Measurements from ENCODE around the gene CABP5.
A peak's percentile ranks its signal among the peaks of the same experiment; 100 is the strongest.
"Not testable (repeated sequence)": the region's sequence is repeated elsewhere in the genome, so short reads cannot be mapped to it uniquely, and the experiment has no call there.

Gene CABP5

GRCh38 chr19:48085076-48085475 is 41.2 kb upstream of the CABP5 start:
- H4K5ac ChIP-seq (ENCODE audit: low read length): no peak overlapping the region
- H3K79me2 ChIP-seq (ENCODE audit: control insufficient read depth, insufficient read depth, low read length): no peaks in the 10 kb centered on the region
- H3K18ac ChIP-seq (ENCODE audit: low read length): no peak overlapping the region
- no peaks in the 10 kb centered on the region for H3K79me1 ChIP-seq (ENCODE audit: low read length)
- WGBS (ENCODE audit: extremely low coverage, insufficient coverage, low lambda C conversion rate): no CpG with 5 or more reads among the region's 3 CpGs
- H2BK15ac ChIP-seq (replicated peaks; ENCODE audit: low read depth): no peak overlapping the region
- H4K8ac ChIP-seq (ENCODE audit: low read depth, low read length): no peak overlapping the region
- H2BK120ac ChIP-seq (ENCODE audit: low read depth, low read length): no peak overlapping the region
- no peak for DNase-seq
- no peak overlapping the region for H3K27ac ChIP-seq (ENCODE audit: low read depth, low read length)
- H3K4me2 ChIP-seq (ENCODE audit: low read length): no peak overlapping the region
- no peak overlapping the region for H3K23ac ChIP-seq (ENCODE audit: low read length)
- H3K4me1 ChIP-seq (ENCODE audit: control insufficient read depth, low read depth, low read length): no peaks in the 10 kb centered on the region
- H3K36me3 ChIP-seq (ENCODE audit: control insufficient read depth, insufficient read depth, low read length): no peaks in the 10 kb centered on the region
- no peak overlapping the region for H3K56ac ChIP-seq (ENCODE audit: low read length)
- no peak overlapping the region for H2BK5ac ChIP-seq (ENCODE audit: low read length)
- H3K9ac ChIP-seq (ENCODE audit: low read length): no peak overlapping the region
- no peak overlapping the region for H3K4me3 ChIP-seq (ENCODE audit: low read length)
- H2AK5ac ChIP-seq (ENCODE audit: low read length): no peak overlapping the region
- H3K4ac ChIP-seq (ENCODE audit: low read depth, low read length): no peak overlapping the region
- H3K27me3 ChIP-seq (ENCODE audit: insufficient read depth, low read length, poor library complexity): no peaks in the 10 kb centered on the region

DNA sequence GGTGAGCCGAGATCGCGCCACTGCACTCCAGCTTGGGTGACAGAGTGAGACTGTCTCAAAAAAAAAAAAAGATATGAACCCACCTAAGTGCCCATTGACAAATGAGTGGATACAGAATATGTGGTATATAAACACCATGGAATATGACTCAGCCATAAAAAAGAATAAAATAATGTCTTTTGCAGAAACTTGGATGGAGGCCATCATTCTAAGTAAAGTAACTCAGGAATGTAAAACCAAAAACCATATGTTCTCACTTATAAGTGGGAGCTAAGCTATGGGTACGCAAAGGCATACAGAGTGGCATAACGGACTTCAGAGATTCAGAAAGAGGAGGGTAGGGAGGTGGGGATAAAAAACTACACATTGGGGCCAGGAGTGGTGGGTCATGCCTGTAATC is 37.2 kb upstream of the CABP5 start:
- H3K79me2 ChIP-seq (ENCODE audit: control insufficient read depth, insufficient read depth, low read length): no peaks in the 10 kb centered on the region

DNA sequence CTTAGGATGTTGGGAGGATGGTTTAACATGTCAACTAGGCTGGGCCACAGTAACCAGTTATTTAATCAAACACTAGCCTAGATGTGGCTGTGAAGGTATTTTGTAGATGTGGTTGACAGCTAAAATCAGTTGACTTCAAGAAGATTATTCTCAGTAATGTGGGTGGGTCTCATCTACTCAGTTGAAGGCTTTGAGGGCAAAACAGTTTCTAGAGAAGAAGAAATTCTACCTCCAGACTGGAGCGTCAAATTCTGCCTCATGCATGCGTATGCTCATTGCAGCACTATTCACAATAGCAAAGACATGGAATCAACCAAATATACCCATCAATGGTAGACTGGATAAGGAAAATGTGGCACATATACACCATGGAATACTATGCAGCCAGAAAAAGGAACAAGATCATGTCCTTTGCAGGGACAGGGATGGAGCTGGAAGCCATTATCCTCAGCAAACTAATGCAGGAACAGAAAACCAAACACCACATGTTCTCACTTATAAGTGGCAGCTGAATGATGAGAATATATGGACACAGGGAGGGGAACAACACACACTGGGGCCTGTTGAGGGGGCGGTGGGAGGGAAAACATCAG is 26.4 kb upstream of the CABP5 start:
- H3K27ac ChIP-seq (ENCODE audit: low read depth, low read length); H3K4me3 ChIP-seq (ENCODE audit: low read length); H4K8ac ChIP-seq (ENCODE audit: low read depth, low read length); H3K56ac ChIP-seq (ENCODE audit: low read length); H2BK120ac ChIP-seq (ENCODE audit: low read depth, low read length); H3K79me2 ChIP-seq (ENCODE audit: control insufficient read depth, insufficient read depth, low read length); H3K23ac ChIP-seq (ENCODE audit: low read length); H3K4me1 ChIP-seq (ENCODE audit: control insufficient read depth, low read depth, low read length); H3K4ac ChIP-seq (ENCODE audit: low read depth, low read length); H2AK5ac ChIP-seq (ENCODE audit: low read length); H3K4me2 ChIP-seq (ENCODE audit: low read length); H2BK5ac ChIP-seq (ENCODE audit: low read length); DNase-seq; H3K9ac ChIP-seq (ENCODE audit: low read length); H3K79me1 ChIP-seq (ENCODE audit: low read length); H3K36me3 ChIP-seq (ENCODE audit: control insufficient read depth, insufficient read depth, low read length); H3K27me3 ChIP-seq (ENCODE audit: insufficient read depth, low read length, poor library complexity); H2BK15ac ChIP-seq (replicated peaks; ENCODE audit: low read depth); H3K18ac ChIP-seq (ENCODE audit: low read length); H4K5ac ChIP-seq (ENCODE audit: low read length): not testable (repeated sequence)
- WGBS (ENCODE audit: extremely low coverage, insufficient coverage, low lambda C conversion rate): no CpG with 5 or more reads among the region's 3 CpGs

More for the DNA sequence above, 37.2 kb upstream of the CABP5 start:
- no peak for DNase-seq
- H4K5ac ChIP-seq (ENCODE audit: low read length): no peak overlapping the region
- no peak overlapping the region for H3K23ac ChIP-seq (ENCODE audit: low read length)
- no peaks in the 10 kb centered on the region for H3K79me1 ChIP-seq (ENCODE audit: low read length)
- H4K8ac ChIP-seq (ENCODE audit: low read depth, low read length): no peak overlapping the region
- no peak overlapping the region for H3K4me2 ChIP-seq (ENCODE audit: low read length)
- H3K56ac ChIP-seq (ENCODE audit: low read length): no peak overlapping the region
- no peak overlapping the region for H2AK5ac ChIP-seq (ENCODE audit: low read length)
- H3K4ac ChIP-seq (ENCODE audit: low read depth, low read length): no peak overlapping the region
- H2BK120ac ChIP-seq (ENCODE audit: low read depth, low read length): no peak overlapping the region
- no peak overlapping the region for H3K27ac ChIP-seq (ENCODE audit: low read depth, low read length)
- no peaks in the 10 kb centered on the region for H3K27me3 ChIP-seq (ENCODE audit: insufficient read depth, low read length, poor library complexity)
- H3K36me3 ChIP-seq (ENCODE audit: control insufficient read depth, insufficient read depth, low read length): no peaks in the 10 kb centered on the region
- no peak overlapping the region for H3K4me3 ChIP-seq (ENCODE audit: low read length)
- no peak overlapping the region for H2BK15ac ChIP-seq (replicated peaks; ENCODE audit: low read depth)
- WGBS (ENCODE audit: extremely low coverage, insufficient coverage, low lambda C conversion rate): no CpG with 5 or more reads among the region's 5 CpGs
- no peak overlapping the region for H2BK5ac ChIP-seq (ENCODE audit: low read length)
- no peak overlapping the region for H3K9ac ChIP-seq (ENCODE audit: low read length)
- H3K18ac ChIP-seq (ENCODE audit: low read length): no peak overlapping the region
- H3K4me1 ChIP-seq (ENCODE audit: control insufficient read depth, low read depth, low read length): no peaks in the 10 kb centered on the region

GRCh38 chr19:48069435-48069834 is 25.6 kb upstream of the CABP5 start:
- Histone ChIP-seq H3K18ac (ENCODE audit: low read length) (no peak overlapping the region), H3K4me1 (ENCODE audit: control insufficient read depth, low read depth, low read length) (no peaks in the 10 kb centered on the region), H3K27me3 (ENCODE audit: insufficient read depth, low read length, poor library complexity) (no peaks in the 10 kb centered on the region), H3K79me1 (ENCODE audit: low read length) (no peaks in the 10 kb centered on the region), H3K27ac (ENCODE audit: low read depth, low read length) (no peak overlapping the region), H3K4ac (ENCODE audit: low read depth, low read length) (no peak overlapping the region), H3K36me3 (ENCODE audit: control insufficient read depth, insufficient read depth, low read length) (no peaks in the 10 kb centered on the region), H2AK5ac (ENCODE audit: low read length) (no peak overlapping the region), H3K79me2 (ENCODE audit: control insufficient read depth, insufficient read depth, low read length) (no peaks in the 10 kb centered on the region), H4K8ac (ENCODE audit: low read depth, low read length) (no peak overlapping the region), H2BK15ac (replicated peaks; ENCODE audit: low read depth) (no peak overlapping the region), H3K23ac (ENCODE audit: low read length) (no peak overlapping the region), H3K4me2 (ENCODE audit: low read length) (no peak overlapping the region), H3K9ac (ENCODE audit: low read length) (no peak overlapping the region), H2BK120ac (ENCODE audit: low read depth, low read length) (no peak overlapping the region), H3K4me3 (ENCODE audit: low read length) (no peak overlapping the region), H3K56ac (ENCODE audit: low read length) (no peak overlapping the region), H4K5ac (ENCODE audit: low read length) (no peak overlapping the region), H2BK5ac (ENCODE audit: low read length) (no peak overlapping the region)
- DNase-seq: peak; percentile 54
- no CpG with 5 or more reads among the region's 2 CpGs for WGBS (ENCODE audit: extremely low coverage, insufficient coverage, low lambda C conversion rate)

DNA sequence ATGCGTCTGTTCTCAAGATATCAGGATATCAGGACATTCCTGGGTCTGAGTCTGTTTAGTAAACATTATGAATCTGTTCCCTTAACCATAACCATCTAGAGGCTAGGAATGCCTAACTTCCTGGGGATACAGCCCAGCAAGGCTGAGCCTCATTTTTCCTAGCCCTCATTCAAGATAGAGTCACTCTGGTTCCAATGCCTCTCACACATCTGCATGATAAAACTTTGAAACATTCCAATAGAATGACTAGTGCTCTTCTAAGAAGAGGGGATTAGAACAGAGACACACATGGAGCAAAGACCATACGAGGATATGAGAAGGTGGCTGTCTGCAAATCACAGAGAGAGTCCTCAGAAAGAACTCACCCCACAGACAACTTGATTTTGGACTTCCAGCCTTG is 20.6 kb upstream of the CABP5 start:
- H3K4me2 ChIP-seq (ENCODE audit: low read length): no peak overlapping the region
- no peak overlapping the region for H2BK5ac ChIP-seq (ENCODE audit: low read length)
- H3K18ac ChIP-seq (ENCODE audit: low read length): no peak overlapping the region
- no peaks in the 10 kb centered on the region for H3K27me3 ChIP-seq (ENCODE audit: insufficient read depth, low read length, poor library complexity)
- no peak overlapping the region for H3K27ac ChIP-seq (ENCODE audit: low read depth, low read length)
- no peak overlapping the region for H3K23ac ChIP-seq (ENCODE audit: low read length)
- H2BK120ac ChIP-seq (ENCODE audit: low read depth, low read length): no peak overlapping the region
- no peak overlapping the region for H2BK15ac ChIP-seq (replicated peaks; ENCODE audit: low read depth)
- no peak overlapping the region for H2AK5ac ChIP-seq (ENCODE audit: low read length)
- H3K4me1 ChIP-seq (ENCODE audit: control insufficient read depth, low read depth, low read length): peaks cover 2% of the 10 kb centered on the region
- no peak overlapping the region for H3K56ac ChIP-seq (ENCODE audit: low read length)
- no peak overlapping the region for H3K9ac ChIP-seq (ENCODE audit: low read length)
- H3K4ac ChIP-seq (ENCODE audit: low read depth, low read length): no peak overlapping the region
- H3K79me1 ChIP-seq (ENCODE audit: low read length): no peaks in the 10 kb centered on the region
- DNase-seq: peak; percentile 77
- no peak overlapping the region for H4K8ac ChIP-seq (ENCODE audit: low read depth, low read length)
- no peaks in the 10 kb centered on the region for H3K36me3 ChIP-seq (ENCODE audit: control insufficient read depth, insufficient read depth, low read length)
- no peak overlapping the region for H4K5ac ChIP-seq (ENCODE audit: low read length)
- H3K79me2 ChIP-seq (ENCODE audit: control insufficient read depth, insufficient read depth, low read length): no peaks in the 10 kb centered on the region
- no CpG with 5 or more reads among the region's 2 CpGs for WGBS (ENCODE audit: extremely low coverage, insufficient coverage, low lambda C conversion rate)
- no peak overlapping the region for H3K4me3 ChIP-seq (ENCODE audit: low read length)
